GM12872 (cell line): ENCODE measurements around the gene COBL.

ENCODE experiments used
- CTCF ChIP-seq: IDR thresholded peaks from 3 replicates; pipeline ENCODE4 v1.5.1; 2011; ENCODE audit warnings: low read depth, mild to moderate bottlenecking, low read length, moderate library complexity; ENCODE audit not compliant: insufficient read depth

Gene COBL

DNA sequence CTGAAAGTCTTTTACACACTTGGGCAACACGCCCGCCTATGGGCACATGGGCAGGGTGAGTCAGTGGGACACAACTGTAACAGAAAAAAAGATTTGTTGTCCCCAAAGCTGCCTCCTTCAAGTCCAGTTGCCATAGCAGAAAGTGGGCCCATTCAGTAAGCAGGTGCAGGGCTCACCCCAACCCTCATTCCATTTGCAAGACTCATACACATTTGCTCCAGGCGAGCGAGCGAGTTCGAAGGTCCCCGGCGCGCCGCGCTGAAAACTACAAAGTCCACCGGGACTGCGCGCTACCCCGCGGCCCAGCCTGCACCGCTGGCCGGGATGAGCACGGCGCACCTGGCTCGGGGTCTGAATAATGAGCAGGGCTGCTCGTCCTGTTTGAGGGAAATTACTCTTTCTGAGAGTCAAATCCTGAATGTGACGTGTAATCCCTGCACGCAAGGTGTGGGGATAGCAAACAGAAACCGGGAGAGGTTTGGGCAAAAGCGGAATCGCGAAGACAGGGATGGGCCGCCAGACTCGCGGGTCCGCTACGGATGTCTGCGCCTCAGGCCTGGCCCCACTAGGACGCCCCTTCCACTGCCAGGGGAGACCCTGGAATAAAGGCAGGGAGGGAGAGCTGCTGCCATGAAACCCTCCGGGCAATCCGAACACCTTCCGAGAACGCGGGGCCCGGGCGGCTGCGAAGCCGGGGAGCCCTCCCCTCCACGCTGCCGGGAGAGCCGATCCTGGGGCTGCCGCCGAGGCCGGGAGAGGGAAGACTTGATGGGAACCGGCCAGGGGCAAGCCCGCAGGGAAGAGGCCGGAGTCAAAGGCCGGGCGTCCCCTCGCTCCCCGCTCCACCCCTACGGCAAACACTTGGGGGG is 982 bp downstream of the COBL start:
- TF ChIP-seq CTCF: no peak

- TF ChIP-seq CTCF: no peak
Observed at GRCh38 chr7:51314726-51315125, 1.9 kb downstream of the COBL start.

- no peak for TF ChIP-seq CTCF
Observed at GRCh38 chr7:51313738-51314425, 2.7 kb downstream of the COBL start.

DNA sequence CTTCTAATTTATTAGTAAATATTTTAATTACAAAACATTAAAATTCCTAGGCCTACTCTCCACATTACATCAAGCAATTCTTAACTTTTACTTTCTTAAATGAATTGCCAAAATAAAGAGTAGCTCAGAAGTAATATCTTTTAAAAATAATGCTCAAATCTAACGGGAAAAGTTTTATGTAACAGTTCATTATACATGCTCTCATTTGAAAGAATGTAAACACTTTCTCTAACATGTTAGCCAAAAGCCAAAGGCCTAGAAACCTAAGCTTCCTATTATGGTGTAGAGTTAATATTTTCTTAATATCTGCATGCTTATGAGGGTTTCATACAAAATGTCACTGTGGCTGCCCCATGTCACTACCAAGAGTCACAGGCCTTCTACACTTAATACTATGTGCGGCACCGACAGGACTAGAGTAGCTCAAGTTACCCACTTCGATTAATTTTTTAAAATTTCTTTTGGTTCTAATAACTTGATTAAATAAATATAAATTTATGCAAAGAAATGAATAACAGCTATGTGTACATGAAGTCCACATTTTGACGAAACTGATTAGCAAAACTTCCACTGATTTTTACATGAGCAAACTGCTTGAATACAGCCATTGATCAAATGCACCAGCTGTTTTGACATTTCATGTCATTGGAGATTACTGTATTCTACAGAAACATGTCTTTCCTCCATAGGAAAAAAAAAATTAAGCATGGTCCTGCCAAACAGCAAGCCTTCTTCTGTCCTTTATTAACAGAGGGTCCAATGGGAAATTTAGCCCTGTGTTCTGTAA is 3.5 kb downstream of the COBL start:
- no peak for TF ChIP-seq CTCF

GRCh38 chr7:51311166-51311565 is 5.4 kb downstream of the COBL start:
- TF ChIP-seq CTCF: no peak

DNA sequence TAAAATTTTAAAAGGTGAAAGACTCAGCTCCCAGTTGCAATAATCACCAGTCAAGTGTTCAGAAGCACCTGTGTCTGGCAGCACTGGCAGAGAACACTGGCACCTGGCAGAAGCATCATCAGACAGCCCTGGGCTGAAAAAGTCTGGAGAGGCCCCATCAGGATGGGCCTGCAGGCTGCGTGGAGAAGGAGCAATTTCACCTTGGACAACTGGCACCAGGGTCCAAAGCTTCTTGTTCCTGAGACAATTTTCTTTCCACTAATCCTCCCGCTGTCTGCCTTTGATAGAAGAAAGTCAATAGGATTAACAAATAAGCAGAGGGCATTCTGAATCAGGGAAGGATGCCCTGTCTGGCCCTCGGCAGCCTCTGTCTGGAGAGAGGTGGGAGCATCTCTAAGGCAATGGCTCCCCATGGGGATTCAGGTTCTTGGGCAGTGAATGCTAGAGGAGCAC is 6.5 kb downstream of the COBL start:
- no peak for TF ChIP-seq CTCF
